WTC11 (cell line): Measurements from ENCODE around the gene GOLGA7B. TPM values are rescaled to one million over a fixed set of nuclear protein-coding genes. Genes with fewer than 3 reads are reported as not detected.

ENCODE experiments used
- ATAC-seq: fragments of 200-7000 bp; cut with Tn5 transposase; 2 replicates; pipeline ENCODE4 v1.10.0; 2021; ENCODE audit warnings: mild to moderate bottlenecking, moderate library complexity
- CTCF ChIA-PET: fragments of 300-600 bp; sonication (Branson Sonifier 250); formaldehyde crosslinking; loops from one replicate; lab custom pipeline; 2021; ENCODE audit warnings: antibody characterized with exemption; lab: Charles Lee
- POLR2A ChIA-PET: fragments of 350-600 bp; sonication (Branson Sonifier 250); formaldehyde crosslinking; loops from one replicate; lab custom pipeline; 2021; ENCODE audit warnings: antibody characterized with exemption; lab: Charles Lee
- DNase-seq: peaks from one replicate; pipeline ENCODE4 v3.0.0; 2021; ENCODE audit warnings: low spot score
- H3K27ac Mint-ChIP-seq: 2 replicates; pipeline ENCODE4 v1.8.0; 2021; ENCODE audit warnings: mixed read lengths
- H3K27me3 Mint-ChIP-seq: 2 replicates; pipeline ENCODE4 v1.8.0; 2021; ENCODE audit warnings: low read depth, mild to moderate bottlenecking, moderate library complexity, mixed read lengths
- H3K36me3 Mint-ChIP-seq: 2 replicates; pipeline ENCODE4 v1.8.0; 2021; ENCODE audit warnings: mixed read lengths
- H3K4me1 Mint-ChIP-seq: 2 replicates; pipeline ENCODE4 v1.8.0; 2022; ENCODE audit warnings: mixed read lengths
- H3K4me3 Mint-ChIP-seq: 2 replicates; pipeline ENCODE4 v1.8.0; 2021; ENCODE audit warnings: mild to moderate bottlenecking, moderate library complexity, mixed read lengths
- H3K9me3 Mint-ChIP-seq: 2 replicates; pipeline ENCODE4 v1.8.0; 2021; ENCODE audit warnings: mixed read lengths
- ARID4B ChIP-seq: sonication (generic); formaldehyde crosslinking; IDR thresholded peaks from 2 replicates; pipeline ENCODE4 v1.8.0; 2023; ENCODE audit warnings: missing genetic modification reagents, mild to moderate bottlenecking, borderline replicate concordance
- ATF6 ChIP-seq: sonication (generic); formaldehyde crosslinking; IDR thresholded peaks from 2 replicates; pipeline ENCODE4 v1.8.1; 2023; ENCODE audit warnings: mild to moderate bottlenecking, missing genetic modification reagents
- CBFB ChIP-seq: sonication (generic); formaldehyde crosslinking; IDR thresholded peaks from 2 replicates; pipeline ENCODE4 v1.8.1; 2022; ENCODE audit warnings: mild to moderate bottlenecking, low read depth, missing genetic modification reagents
- CREB1 ChIP-seq: sonication (generic); formaldehyde crosslinking; IDR thresholded peaks from 2 replicates; pipeline ENCODE4 v1.8.0; 2023; ENCODE audit warnings: mild to moderate bottlenecking, missing genetic modification reagents
- EMX1 ChIP-seq: fragments of 250-450 bp; sonication (Bioruptor Pico); IDR thresholded peaks from 2 replicates; pipeline ENCODE4 v1.8.0; 2021; ENCODE audit warnings: mild to moderate bottlenecking
- ETV6 ChIP-seq: sonication (generic); formaldehyde crosslinking; IDR thresholded peaks from 2 replicates; pipeline ENCODE4 v1.8.1; 2022; ENCODE audit warnings: mild to moderate bottlenecking, missing genetic modification reagents
- GABPB1 ChIP-seq: sonication (generic); formaldehyde crosslinking; IDR thresholded peaks from 2 replicates; pipeline ENCODE4 v1.8.1; 2023; ENCODE audit warnings: mild to moderate bottlenecking, missing genetic modification reagents
- GRHL2 ChIP-seq: fragments of 250-450 bp; sonication (Bioruptor Pico); IDR thresholded peaks from 2 replicates; pipeline ENCODE4 v1.8.0; 2022; ENCODE audit warnings: mild to moderate bottlenecking, moderate library complexity; ENCODE audit not compliant: insufficient replicate concordance, severe bottlenecking
- GTF2I ChIP-seq: fragments of 250-450 bp; sonication (Bioruptor Pico); conservative IDR thresholded peaks from 2 replicates; pipeline ENCODE4 v1.4.0; 2021; ENCODE audit warnings: mild to moderate bottlenecking
- IRF1 ChIP-seq: sonication (generic); formaldehyde crosslinking; IDR thresholded peaks from 2 replicates; pipeline ENCODE4 v1.8.0; 2023; ENCODE audit warnings: missing genetic modification reagents
- MLX ChIP-seq: sonication (generic); formaldehyde crosslinking; IDR thresholded peaks from 2 replicates; pipeline ENCODE4 v1.8.1; 2023; ENCODE audit warnings: mild to moderate bottlenecking, missing genetic modification reagents, moderate library complexity
- NR2C2 ChIP-seq: sonication (generic); formaldehyde crosslinking; IDR thresholded peaks from 2 replicates; pipeline ENCODE4 v1.8.0; 2022; ENCODE audit warnings: mild to moderate bottlenecking, missing genetic modification reagents
- OVOL2 ChIP-seq: fragments of 250-450 bp; sonication (Bioruptor Pico); IDR thresholded peaks from 2 replicates; pipeline ENCODE4 v1.9.0; 2021; ENCODE audit warnings: mild to moderate bottlenecking, borderline replicate concordance
- SOX15 ChIP-seq: fragments of 250-450 bp; sonication (Bioruptor Pico); IDR thresholded peaks from 2 replicates; pipeline ENCODE4 v1.9.0; 2021; ENCODE audit warnings: mild to moderate bottlenecking
- USF1 ChIP-seq: sonication (generic); formaldehyde crosslinking; IDR thresholded peaks from 2 replicates; pipeline ENCODE4 v1.8.0; 2022; ENCODE audit warnings: mild to moderate bottlenecking, missing genetic modification reagents
- ZNF281 ChIP-seq: sonication (generic); formaldehyde crosslinking; IDR thresholded peaks from 2 replicates; pipeline ENCODE4 v1.8.0; 2023; ENCODE audit warnings: mild to moderate bottlenecking, missing genetic modification reagents
- ZNF396 ChIP-seq: fragments of 250-450 bp; sonication (Bioruptor Pico); IDR thresholded peaks from 2 replicates; pipeline ENCODE4 v1.8.0; 2021; ENCODE audit warnings: mild to moderate bottlenecking, moderate library complexity, borderline replicate concordance
- ZNF423 ChIP-seq: fragments of 250-450 bp; sonication (Bioruptor Pico); IDR thresholded peaks from 2 replicates; pipeline ENCODE4 v2.1.2; 2022; ENCODE audit warnings: mild to moderate bottlenecking, moderate library complexity
- ZNF425 ChIP-seq: fragments of 250-450 bp; sonication (Bioruptor Pico); conservative IDR thresholded peaks from 2 replicates; pipeline ENCODE4 v1.9.0; 2021; ENCODE audit warnings: mild to moderate bottlenecking
- total RNA-seq: library from RNA; stranded (reverse); gene quantifications from 3 replicates; pipeline ENCODE4 v1.2.3, GENCODE V29; 2021

Gene GOLGA7B
- total RNA-seq, 1 experiment from 2014 or later = 0.24 TPM

GRCh38 chr10:97901381-97901780, 51.7 kb downstream of the GOLGA7B start:
- POLR2A ChIA-PET = no interaction called here
- no peak for DNase-seq
- no peak for ATAC-seq
- TF ChIP-seq USF1 (no peak), ZNF425 (no peak), CREB1 (CRISPR knock-in tag) (no peak), EMX1 (CRISPR knock-in tag) (no peak), CBFB (no peak), ZNF396 (CRISPR knock-in tag) (no peak), GABPB1 (no peak), SOX15 (CRISPR knock-in tag) (no peak), NR2C2 (CRISPR knock-in tag) (no peak), GTF2I (no peak), GRHL2 (no peak), ZNF281 (CRISPR knock-in tag) (no peak), MLX (CRISPR knock-in tag) (no peak), ZNF423 (CRISPR knock-in tag) (no peak), ARID4B (CRISPR knock-in tag) (no peak), OVOL2 (CRISPR knock-in tag) (no peak), ETV6 (CRISPR knock-in tag) (no peak), IRF1 (CRISPR knock-in tag) (no peak), ATF6 (CRISPR knock-in tag) (no peak)
- Mint-ChIP-seq H3K4me1 (peaks cover 5% of the 10 kb centered on the region; the same call in 1 of the 2 replicates), H3K9me3 (no peaks in the 10 kb centered on the region), H3K36me3 (no peaks in the 10 kb centered on the region), H3K27ac (no peak overlapping the region), H3K27me3 (no peaks in the 10 kb centered on the region), H3K4me3 (no peak overlapping the region)
- CTCF ChIA-PET = interaction anchor here (0.9 to 2.6 kb wide), 5 partner anchors 13 to 140 kb away, joined by 3 to 9 read pairs (median 3); no protein-coding TSS in a partner anchor
